T-helper 1 cell (primary cell): ENCODE measurements around the gene LONP1.
"Not testable (repeated sequence)": the region's sequence is repeated elsewhere in the genome, so short reads cannot be mapped to it uniquely, and the experiment has no call there.

Experiments
- DNase-seq, 5 donors: peaks; one replicate each; pipeline ENCODE4 v3.0.0-alpha.2; 2012 to 2020

Gene LONP1

GRCh38 chr19:5713228-5713627 is 6.7 kb downstream of the LONP1 start:
- DNase-seq = no peak

- no peak for DNase-seq
These were observed 8.2 kb downstream of the LONP1 start for GRCh38 chr19:5711713-5712161.

- DNase-seq = no peak
These were observed 8.9 kb downstream of the LONP1 start for GRCh38 chr19:5711025-5711424.

- DNase-seq = no peak
These were observed 12.1 kb downstream of the LONP1 start for GRCh38 chr19:5707576-5708575.

GRCh38 chr19:5706876-5707573 is 12.9 kb downstream of the LONP1 start:
- DNase-seq = no peak

- DNase-seq = no peak
These were observed 14.4 kb downstream of the LONP1 start for GRCh38 chr19:5705552-5705951.

GRCh38 chr19:5703819-5704818 is 15.8 kb downstream of the LONP1 start:
- DNase-seq = no peak

GRCh38 chr19:5702053-5702410 is 17.9 kb downstream of the LONP1 start:
- not testable (repeated sequence) for DNase-seq

- DNase-seq = no peak
These were observed 19.4 kb downstream of the LONP1 start for GRCh38 chr19:5700455-5701092.

GRCh38 chr19:5698635-5699422 is 21.1 kb downstream of the LONP1 start:
- no peak for DNase-seq

GRCh38 chr19:5697890-5698634 is 21.9 kb downstream of the LONP1 start:
- no peak for DNase-seq

- DNase-seq = no peak
These were observed 22.7 kb downstream of the LONP1 start for GRCh38 chr19:5697022-5697889.

- DNase-seq = no peak
These were observed 23.5 kb downstream of the LONP1 start for GRCh38 chr19:5696196-5697021.

GRCh38 chr19:5695649-5696195 is 24.2 kb downstream of the LONP1 start:
- DNase-seq = no peak

- DNase-seq = no peak
These were observed 24.8 kb downstream of the LONP1 start for GRCh38 chr19:5694956-5695648.

GRCh38 chr19:5694167-5694955 is 25.6 kb downstream of the LONP1 start:
- DNase-seq = no peak
